Neural progenitor cell (in vitro differentiated cells): ENCODE data around the gene RAPGEF5. TPM values are rescaled to one million over a fixed set of nuclear protein-coding genes. Genes with fewer than 3 reads are reported as not detected.

Experiments used
- DNase-seq: peaks from one replicate; pipeline ENCODE4 v3.0.0-alpha.2; 2016; ENCODE audit warnings: low spot score
- H2AFZ ChIP-seq: fragments of 200-600 bp; sonication (generic); replicated peaks from 2 replicates; pipeline ENCODE4 v1.6.1; 2016; ENCODE audit warnings: antibody characterized with exemption
- H3F3A ChIP-seq: fragments of 200-600 bp; sonication (generic); 2 replicates; pipeline ENCODE4 v1.6.1; 2016; ENCODE audit warnings: antibody characterized with exemption, low read depth
- H3K27ac ChIP-seq: fragments of 200-600 bp; sonication (generic); 2 replicates; pipeline ENCODE4 v1.5.1; 2016; ENCODE audit warnings: mild to moderate bottlenecking
- H3K27me3 ChIP-seq: fragments of 200-600 bp; sonication (generic); 2 replicates; pipeline ENCODE4 v1.6.1; 2016; ENCODE audit warnings: mild to moderate bottlenecking, moderate library complexity
- H3K36me3 ChIP-seq: fragments of 200-600 bp; sonication (generic); 2 replicates; pipeline ENCODE4 v1.5.1; 2016
- H3K4me1 ChIP-seq: fragments of 200-600 bp; sonication (generic); 2 replicates; pipeline ENCODE4 v1.6.1; 2016; ENCODE audit warnings: mixed run types
- H3K4me2 ChIP-seq: fragments of 200-600 bp; sonication (generic); 2 replicates; pipeline ENCODE4 v1.6.1; 2016
- H3K4me3 ChIP-seq: fragments of 200-600 bp; sonication (generic); 2 replicates; pipeline ENCODE4 v1.5.1; 2016
- H3K79me2 ChIP-seq: fragments of 200-600 bp; sonication (generic); 2 replicates; pipeline ENCODE4 v1.6.1; 2016; ENCODE audit warnings: low read depth
- H3K9ac ChIP-seq: fragments of 200-600 bp; sonication (generic); 2 replicates; pipeline ENCODE4 v1.6.1; 2016
- H3K9me3 ChIP-seq: fragments of 200-600 bp; sonication (generic); 2 replicates; pipeline ENCODE4 v1.5.1; 2016; ENCODE audit warnings: low read depth
- H4K20me1 ChIP-seq: fragments of 200-600 bp; sonication (generic); 2 replicates; pipeline ENCODE4 v1.6.1; 2016; ENCODE audit warnings: low read depth
- H3K27ac Mint-ChIP-seq: 3 replicates; pipeline ENCODE4 v1.8.0; 2021; ENCODE audit warnings: mixed read lengths
- H3K27me3 Mint-ChIP-seq: 2 replicates; pipeline ENCODE4 v1.8.0; 2022; ENCODE audit warnings: low read depth, mild to moderate bottlenecking, inconsistent platforms, moderate library complexity, mixed read lengths; ENCODE audit not compliant: insufficient read depth
- H3K36me3 Mint-ChIP-seq: 3 replicates; pipeline ENCODE4 v1.8.0; 2021; ENCODE audit warnings: mixed read lengths
- H3K4me1 Mint-ChIP-seq: 3 replicates; pipeline ENCODE4 v1.8.0; 2021; ENCODE audit warnings: mixed read lengths
- H3K4me3 Mint-ChIP-seq: 3 replicates; pipeline ENCODE4 v1.8.0; 2021; ENCODE audit warnings: mild to moderate bottlenecking, moderate library complexity, mixed read lengths
- H3K9me3 Mint-ChIP-seq: 3 replicates; pipeline ENCODE4 v1.8.0; 2020; ENCODE audit warnings: mixed read lengths
- EZH2 ChIP-seq: fragments of 200-600 bp; sonication (generic); IDR thresholded peaks from 2 replicates; pipeline ENCODE4 v1.6.1; 2017; ENCODE audit warnings: antibody characterized with exemption, mild to moderate bottlenecking, moderate library complexity
- EZH2phosphoT487 ChIP-seq: fragments of 200-600 bp; sonication (generic); IDR thresholded peaks from 2 replicates; pipeline ENCODE4 v1.6.1; 2017; ENCODE audit warnings: antibody characterized with exemption
- total RNA-seq: library from RNA; depleted of rRNA; stranded (reverse); fragments of >200 nt; gene quantifications from 2 replicates; pipeline ENCODE4 v1.2.3, GENCODE V29; 2015; ENCODE audit warnings: low replicate concordance
- TF ChIP-seq, protein P1 (sequence below): fragments of 200-600 bp; sonication (generic); IDR thresholded peaks from 2 replicates; pipeline ENCODE4 v1.5.1; 2017; ENCODE audit warnings: antibody characterized with exemption, mild to moderate bottlenecking

RAPGEF5 gene
- total RNA-seq, 1 donor from 2014 or later, result 5.7 TPM

GRCh38 chr7:22110227-22110839, 246.6 kb downstream of the RAPGEF5 start:
- no peaks in the 10 kb centered on the region for H3K9me3 ChIP-seq
- H3K36me3 Mint-ChIP-seq, result peaks cover 2% of the 10 kb centered on the region
- no peaks in the 10 kb centered on the region for H4K20me1 ChIP-seq
- H3K9ac ChIP-seq, result no peak overlapping the region
- H3K4me3 ChIP-seq, result no peak overlapping the region
- H3K27ac Mint-ChIP-seq, result peak overlapping the region; percentile 48
- no peaks in the 10 kb centered on the region for H3K36me3 ChIP-seq
- H2AFZ ChIP-seq, result no peak overlapping the region
- peak; percentile 86 for DNase-seq
- H3K27me3 ChIP-seq, result no peaks in the 10 kb centered on the region
- H3F3A ChIP-seq, result no peaks in the 10 kb centered on the region
- no peaks in the 10 kb centered on the region for H3K79me2 ChIP-seq
- TF ChIP-seq, protein P1, sequence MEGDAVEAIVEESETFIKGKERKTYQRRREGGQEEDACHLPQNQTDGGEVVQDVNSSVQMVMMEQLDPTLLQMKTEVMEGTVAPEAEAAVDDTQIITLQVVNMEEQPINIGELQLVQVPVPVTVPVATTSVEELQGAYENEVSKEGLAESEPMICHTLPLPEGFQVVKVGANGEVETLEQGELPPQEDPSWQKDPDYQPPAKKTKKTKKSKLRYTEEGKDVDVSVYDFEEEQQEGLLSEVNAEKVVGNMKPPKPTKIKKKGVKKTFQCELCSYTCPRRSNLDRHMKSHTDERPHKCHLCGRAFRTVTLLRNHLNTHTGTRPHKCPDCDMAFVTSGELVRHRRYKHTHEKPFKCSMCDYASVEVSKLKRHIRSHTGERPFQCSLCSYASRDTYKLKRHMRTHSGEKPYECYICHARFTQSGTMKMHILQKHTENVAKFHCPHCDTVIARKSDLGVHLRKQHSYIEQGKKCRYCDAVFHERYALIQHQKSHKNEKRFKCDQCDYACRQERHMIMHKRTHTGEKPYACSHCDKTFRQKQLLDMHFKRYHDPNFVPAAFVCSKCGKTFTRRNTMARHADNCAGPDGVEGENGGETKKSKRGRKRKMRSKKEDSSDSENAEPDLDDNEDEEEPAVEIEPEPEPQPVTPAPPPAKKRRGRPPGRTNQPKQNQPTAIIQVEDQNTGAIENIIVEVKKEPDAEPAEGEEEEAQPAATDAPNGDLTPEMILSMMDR, result peak; percentile 96
- TF ChIP-seq EZH2phosphoT487, result no peak
- no peak overlapping the region for H3K4me3 Mint-ChIP-seq
- peaks cover 8% of the 10 kb centered on the region for H3K27me3 Mint-ChIP-seq
- no peaks in the 10 kb centered on the region for H3K4me1 ChIP-seq
- H3K4me1 Mint-ChIP-seq, result peaks cover 19% of the 10 kb centered on the region
- no peaks in the 10 kb centered on the region for H3K9me3 Mint-ChIP-seq
- no peak overlapping the region for H3K27ac ChIP-seq
- H3K4me2 ChIP-seq, result no peak overlapping the region

DNA sequence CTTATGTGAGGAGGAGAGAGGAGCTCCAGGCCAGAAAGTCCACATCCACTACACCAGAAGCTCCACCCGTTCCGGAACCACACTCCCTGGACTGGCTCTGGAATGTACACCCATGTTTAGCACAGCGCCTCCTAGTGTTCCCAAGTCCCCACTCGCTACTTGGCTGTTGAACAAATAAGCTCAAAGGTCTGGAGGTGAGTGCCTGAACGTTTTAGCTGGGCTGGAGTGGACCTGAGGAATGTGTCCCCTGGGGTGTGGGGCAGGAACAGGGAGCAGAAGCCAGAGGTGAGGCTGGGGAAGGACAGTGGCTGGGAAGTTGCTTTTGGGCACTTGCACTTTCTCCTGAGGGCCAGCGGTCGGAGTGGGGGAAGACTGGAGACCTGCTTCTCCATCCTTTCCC, 247.2 kb downstream of the RAPGEF5 start:
- no peak overlapping the region for H3K4me3 ChIP-seq
- Mint-ChIP-seq H3K27me3 (peaks cover 8% of the 10 kb centered on the region), H3K36me3 (peaks cover 2% of the 10 kb centered on the region), H3K4me1 (peaks cover 19% of the 10 kb centered on the region), H3K9me3 (no peaks in the 10 kb centered on the region), H3K4me3 (no peak overlapping the region), H3K27ac (no peak overlapping the region)
- peak; percentile 52 for DNase-seq
- H3K4me1 ChIP-seq, result no peaks in the 10 kb centered on the region
- no peak overlapping the region for H3K4me2 ChIP-seq
- no peaks in the 10 kb centered on the region for H3K36me3 ChIP-seq
- H3K27me3 ChIP-seq, result no peaks in the 10 kb centered on the region
- H2AFZ ChIP-seq, result no peak overlapping the region
- TF ChIP-seq EZH2, result no peak
- TF ChIP-seq, protein P1, result peak; percentile 18
- H3K79me2 ChIP-seq, result no peaks in the 10 kb centered on the region
- H3K9me3 ChIP-seq, result no peaks in the 10 kb centered on the region
- no peak overlapping the region for H3K27ac ChIP-seq
- no peak overlapping the region for H3K9ac ChIP-seq
- H3F3A ChIP-seq, result no peaks in the 10 kb centered on the region
- no peaks in the 10 kb centered on the region for H4K20me1 ChIP-seq

DNA sequence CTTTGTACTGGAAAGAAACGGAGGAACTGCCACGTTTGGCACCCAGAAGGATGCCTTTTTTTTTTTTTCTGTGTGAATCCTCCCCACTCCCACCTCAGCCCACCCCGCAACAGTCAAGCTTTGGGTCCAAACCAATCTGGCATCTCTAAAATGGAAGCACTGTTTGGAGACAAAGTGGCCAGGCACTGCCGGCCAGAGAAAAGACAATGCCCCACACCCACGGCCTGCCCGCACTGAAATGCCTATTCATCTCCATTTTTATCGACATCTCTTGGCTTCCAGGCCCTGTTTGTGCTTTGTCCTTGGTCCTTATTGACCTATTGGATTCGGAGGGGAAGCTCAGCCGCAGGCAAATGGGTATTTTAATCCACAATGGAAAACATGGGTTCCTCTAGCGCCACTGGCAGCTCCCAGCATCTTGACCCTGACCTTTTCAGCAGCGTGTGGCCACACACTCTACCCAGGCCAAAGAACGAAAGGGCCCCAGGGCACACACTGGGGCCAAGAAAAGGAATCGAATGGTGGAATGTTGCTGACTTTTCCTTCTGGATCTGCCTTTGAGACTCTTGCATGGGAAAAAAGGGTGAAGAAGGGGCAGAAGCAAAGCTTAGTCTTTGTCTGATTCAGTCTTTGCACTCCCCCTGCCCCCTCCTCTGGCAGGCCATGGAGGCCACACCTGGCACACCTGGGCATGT, 248.7 kb downstream of the RAPGEF5 start:
- H3K4me2 ChIP-seq, result no peak overlapping the region
- H3F3A ChIP-seq, result no peaks in the 10 kb centered on the region
- Mint-ChIP-seq H3K9me3 (peaks cover 3% of the 10 kb centered on the region), H3K27ac (no peak overlapping the region), H3K4me1 (peaks cover 23% of the 10 kb centered on the region), H3K4me3 (no peak overlapping the region), H3K36me3 (peaks cover 2% of the 10 kb centered on the region), H3K27me3 (peaks cover 6% of the 10 kb centered on the region)
- no peaks in the 10 kb centered on the region for H4K20me1 ChIP-seq
- H3K9me3 ChIP-seq, result no peaks in the 10 kb centered on the region
- no peaks in the 10 kb centered on the region for H3K36me3 ChIP-seq
- TF ChIP-seq EZH2, result no peak
- no peak for TF ChIP-seq EZH2phosphoT487
- TF ChIP-seq, protein P1, result no peak
- H3K4me1 ChIP-seq, result no peaks in the 10 kb centered on the region
- no peak overlapping the region for H3K27ac ChIP-seq
- no peak overlapping the region for H3K9ac ChIP-seq
- H3K27me3 ChIP-seq, result no peaks in the 10 kb centered on the region
- no peak for DNase-seq
- no peaks in the 10 kb centered on the region for H3K79me2 ChIP-seq
- no peak overlapping the region for H2AFZ ChIP-seq
- no peak overlapping the region for H3K4me3 ChIP-seq
